ENCODE data around the gene PARP14.
"Not testable (repeated sequence)": the region's sequence is repeated elsewhere in the genome, so short reads cannot be mapped to it uniquely, and the experiment has no call there.

Gene PARP14, protein sequence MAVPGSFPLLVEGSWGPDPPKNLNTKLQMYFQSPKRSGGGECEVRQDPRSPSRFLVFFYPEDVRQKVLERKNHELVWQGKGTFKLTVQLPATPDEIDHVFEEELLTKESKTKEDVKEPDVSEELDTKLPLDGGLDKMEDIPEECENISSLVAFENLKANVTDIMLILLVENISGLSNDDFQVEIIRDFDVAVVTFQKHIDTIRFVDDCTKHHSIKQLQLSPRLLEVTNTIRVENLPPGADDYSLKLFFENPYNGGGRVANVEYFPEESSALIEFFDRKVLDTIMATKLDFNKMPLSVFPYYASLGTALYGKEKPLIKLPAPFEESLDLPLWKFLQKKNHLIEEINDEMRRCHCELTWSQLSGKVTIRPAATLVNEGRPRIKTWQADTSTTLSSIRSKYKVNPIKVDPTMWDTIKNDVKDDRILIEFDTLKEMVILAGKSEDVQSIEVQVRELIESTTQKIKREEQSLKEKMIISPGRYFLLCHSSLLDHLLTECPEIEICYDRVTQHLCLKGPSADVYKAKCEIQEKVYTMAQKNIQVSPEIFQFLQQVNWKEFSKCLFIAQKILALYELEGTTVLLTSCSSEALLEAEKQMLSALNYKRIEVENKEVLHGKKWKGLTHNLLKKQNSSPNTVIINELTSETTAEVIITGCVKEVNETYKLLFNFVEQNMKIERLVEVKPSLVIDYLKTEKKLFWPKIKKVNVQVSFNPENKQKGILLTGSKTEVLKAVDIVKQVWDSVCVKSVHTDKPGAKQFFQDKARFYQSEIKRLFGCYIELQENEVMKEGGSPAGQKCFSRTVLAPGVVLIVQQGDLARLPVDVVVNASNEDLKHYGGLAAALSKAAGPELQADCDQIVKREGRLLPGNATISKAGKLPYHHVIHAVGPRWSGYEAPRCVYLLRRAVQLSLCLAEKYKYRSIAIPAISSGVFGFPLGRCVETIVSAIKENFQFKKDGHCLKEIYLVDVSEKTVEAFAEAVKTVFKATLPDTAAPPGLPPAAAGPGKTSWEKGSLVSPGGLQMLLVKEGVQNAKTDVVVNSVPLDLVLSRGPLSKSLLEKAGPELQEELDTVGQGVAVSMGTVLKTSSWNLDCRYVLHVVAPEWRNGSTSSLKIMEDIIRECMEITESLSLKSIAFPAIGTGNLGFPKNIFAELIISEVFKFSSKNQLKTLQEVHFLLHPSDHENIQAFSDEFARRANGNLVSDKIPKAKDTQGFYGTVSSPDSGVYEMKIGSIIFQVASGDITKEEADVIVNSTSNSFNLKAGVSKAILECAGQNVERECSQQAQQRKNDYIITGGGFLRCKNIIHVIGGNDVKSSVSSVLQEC (N-terminal part only)

DNA sequence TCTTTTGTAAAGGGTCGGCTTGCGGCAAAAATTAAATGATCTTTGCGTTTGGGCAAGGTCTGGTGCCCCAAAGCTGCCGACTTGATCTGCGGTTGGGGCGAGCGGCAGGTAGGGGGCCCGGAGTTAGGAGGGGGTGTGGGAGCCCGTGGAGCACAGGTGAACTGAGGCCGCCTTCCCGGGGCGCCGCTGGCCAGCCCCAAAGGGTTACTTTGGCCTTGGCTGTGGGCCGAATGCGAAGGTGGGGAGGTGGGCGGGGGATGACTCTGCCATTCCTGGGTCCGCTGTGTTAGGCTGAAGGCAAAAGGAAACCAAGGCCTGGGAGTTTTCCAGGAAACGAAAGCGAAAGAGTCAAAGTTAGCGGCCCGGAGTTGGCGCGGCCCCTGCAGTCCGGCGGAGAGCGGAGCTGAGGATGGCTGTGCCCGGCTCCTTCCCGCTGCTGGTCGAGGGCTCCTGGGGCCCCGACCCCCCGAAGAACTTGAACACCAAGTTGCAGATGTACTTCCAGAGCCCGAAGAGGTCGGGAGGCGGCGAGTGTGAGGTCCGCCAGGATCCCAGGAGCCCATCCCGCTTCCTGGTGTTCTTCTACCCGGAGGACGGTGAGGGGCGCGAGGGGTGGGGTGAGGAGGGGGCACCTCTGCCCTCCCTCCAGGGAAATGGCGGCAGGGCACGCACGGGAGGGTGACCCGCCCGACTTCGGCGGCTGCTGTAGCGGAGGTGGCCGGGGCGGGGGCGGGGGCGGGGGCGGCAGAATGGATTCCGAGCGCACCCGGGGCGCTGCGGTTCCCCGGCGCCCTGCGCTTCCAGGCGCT, at the start of gene PARP14:
Gene PARP14, plus strand, starts transcription at position 365 of the 809 bp plus-strand sequence. Its CDS starts 45 bp downstream, at position 410.
- peak in 2 of 4 experiments; percentile 33 to 45 for DNase-seq (ENCODE audit: low read depth in 4 of 4, low spot score in 1 of 4)

DNA sequence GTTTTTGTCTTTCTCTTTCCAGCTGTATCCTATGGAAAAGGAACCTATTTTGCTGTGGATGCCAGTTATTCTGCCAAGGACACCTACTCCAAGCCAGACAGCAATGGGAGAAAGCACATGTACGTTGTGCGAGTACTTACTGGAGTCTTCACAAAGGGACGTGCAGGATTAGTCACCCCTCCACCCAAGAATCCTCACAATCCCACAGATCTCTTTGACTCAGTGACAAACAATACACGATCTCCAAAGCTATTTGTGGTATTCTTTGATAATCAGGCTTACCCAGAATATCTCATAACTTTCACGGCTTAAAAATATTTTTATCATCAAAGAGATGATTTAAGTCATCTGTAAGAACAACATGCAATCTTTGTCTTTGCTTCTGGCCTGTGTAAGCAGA, 44.9 kb upstream of the PARP14 start:
- DNase-seq (ENCODE audit: low read depth in 4 of 4, low spot score in 1 of 4), result no peak

DNA sequence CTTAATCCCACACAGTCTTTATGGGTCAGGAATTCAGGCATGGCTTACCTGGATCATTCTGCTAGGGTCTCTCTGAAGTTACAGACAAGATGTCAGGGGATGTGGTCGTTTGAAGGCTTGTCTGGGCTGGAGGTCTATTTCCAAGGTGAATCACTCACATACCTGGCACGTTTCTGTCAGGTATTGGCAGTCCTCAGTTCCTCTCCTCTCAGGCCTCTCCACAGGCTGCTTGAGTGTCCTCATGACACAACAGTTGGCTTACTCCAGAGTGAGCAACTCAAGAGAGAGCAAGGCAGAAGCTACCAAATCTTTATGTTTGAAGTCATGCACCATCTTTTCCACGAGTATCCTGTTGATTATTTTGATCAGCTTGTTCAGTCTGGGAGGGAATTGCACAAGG, 43.9 kb upstream of the PARP14 start:
- DNase-seq (ENCODE audit: low read depth in 4 of 4, low spot score in 1 of 4), result no peak

DNA sequence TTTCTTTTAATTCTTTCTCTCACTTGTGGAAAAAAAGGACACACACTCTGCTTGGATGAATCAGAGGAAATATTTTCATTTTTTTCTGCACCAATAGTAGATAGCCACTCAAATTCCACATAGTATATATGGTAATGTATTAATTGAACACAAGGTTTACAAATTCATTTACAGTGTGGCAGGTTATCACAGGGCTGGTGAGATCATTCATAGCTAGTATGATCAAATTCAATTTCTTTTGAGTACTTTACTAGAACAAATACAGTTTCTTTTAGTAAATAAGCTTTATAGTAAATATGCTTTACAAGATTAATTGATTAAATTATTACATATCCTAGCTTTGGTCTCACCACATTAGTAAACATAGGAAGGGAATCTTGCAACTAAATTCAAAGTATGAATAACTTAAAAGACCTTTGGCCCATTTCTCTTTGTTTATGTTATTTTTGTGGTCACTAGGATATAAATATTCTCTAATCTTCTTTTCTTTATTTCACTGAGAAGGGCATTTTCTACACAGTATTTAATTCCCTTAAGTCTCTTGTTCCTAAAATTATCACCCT, 40.1 kb upstream of the PARP14 start:
- no peak for DNase-seq (ENCODE audit: low read depth in 4 of 4, low spot score in 1 of 4)

DNA sequence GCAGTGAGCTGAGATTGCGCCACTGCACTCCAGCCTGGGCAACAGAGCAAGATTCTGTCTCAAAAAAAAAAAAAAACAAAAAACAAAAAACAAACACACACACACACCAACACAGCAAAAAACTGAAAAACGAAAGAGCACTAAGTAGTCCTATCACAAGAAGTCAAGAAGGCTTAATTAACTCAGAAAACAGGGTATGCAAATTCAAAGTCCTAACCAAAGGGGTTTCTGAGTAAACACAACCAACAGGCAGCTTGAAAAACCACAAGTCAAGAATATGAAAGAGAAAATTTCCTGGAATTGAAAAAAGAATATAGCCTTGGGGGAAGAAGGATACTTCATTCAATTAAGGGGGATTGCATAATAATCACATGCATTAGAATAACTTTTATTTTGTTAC, 37.7 kb upstream of the PARP14 start:
- no peak for DNase-seq (ENCODE audit: low read depth in 4 of 4, low spot score in 1 of 4)

DNA sequence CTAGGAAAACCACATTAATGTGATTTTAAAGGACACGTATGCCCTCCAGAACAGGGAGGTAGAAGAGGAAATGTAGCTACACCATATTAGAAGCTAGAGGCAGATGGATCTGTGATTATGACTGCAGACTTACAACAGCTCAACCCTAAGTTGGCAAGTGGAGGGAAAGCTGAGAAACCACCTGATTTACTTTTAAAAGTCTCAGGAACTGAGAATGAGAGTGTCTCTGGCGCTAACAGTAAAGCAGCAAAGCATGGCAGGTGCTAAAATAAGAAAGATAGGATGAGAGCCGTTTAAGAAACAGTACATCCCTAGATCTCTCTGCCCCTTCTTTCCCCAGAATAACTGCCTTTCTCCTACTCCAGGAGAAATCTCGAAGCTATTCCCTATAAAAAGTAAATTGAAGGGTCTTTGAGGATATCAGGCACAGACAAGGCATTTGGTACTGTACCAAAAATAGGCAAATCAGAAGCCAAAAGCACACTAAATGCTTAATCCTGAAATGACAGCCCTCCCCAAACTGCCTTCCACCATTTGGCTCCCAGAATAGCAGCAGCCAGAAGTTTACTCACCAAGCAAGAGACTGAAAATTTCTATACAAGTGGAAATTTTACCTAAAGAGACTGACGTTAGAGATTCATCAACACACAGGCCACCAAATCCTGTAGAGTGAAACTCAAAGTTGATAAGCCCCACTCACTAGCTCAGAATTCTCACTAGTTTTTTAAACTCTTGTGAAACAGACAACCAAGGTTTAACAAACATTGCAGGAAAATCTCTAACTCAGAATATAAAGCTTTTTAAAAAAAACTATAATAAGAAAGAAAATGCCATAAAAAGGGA, 34.3 kb upstream of the PARP14 start:
- no peak for DNase-seq (ENCODE audit: low read depth in 4 of 4, low spot score in 1 of 4)

DNA sequence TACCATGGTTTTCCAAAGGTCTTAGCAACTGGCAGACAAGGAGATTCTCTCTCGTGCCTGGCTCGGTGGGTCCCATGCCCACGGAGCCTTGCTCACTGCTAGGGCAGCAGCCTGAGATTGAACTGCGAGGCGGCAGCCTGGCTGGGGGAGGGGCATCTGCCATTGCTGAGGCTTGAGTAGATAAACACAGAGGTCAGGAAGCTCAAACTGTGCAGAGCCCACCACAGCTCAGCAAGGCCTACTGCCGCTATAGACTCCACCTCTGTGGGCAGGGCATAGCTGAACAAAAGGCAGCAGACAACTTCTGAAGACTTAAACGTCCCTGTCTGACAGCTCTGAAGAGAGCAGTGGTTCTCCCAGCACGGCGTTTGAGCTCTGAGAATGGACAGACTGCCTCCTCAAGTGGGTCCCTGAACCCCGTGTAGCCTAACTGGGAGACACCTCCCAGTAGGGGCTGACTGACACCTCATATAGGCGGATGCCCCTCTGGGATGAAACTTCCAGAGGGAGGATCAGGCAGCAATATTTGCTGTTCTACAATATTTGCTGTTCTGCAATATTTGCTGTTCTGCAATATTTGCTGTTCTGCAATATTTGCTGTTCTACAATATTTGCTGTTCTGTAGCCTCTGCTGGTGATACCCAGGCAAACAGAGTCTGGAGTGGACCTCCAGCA, 29.3 kb upstream of the PARP14 start:
- DNase-seq (ENCODE audit: low read depth in 4 of 4, low spot score in 1 of 4), result not testable (repeated sequence)

DNA sequence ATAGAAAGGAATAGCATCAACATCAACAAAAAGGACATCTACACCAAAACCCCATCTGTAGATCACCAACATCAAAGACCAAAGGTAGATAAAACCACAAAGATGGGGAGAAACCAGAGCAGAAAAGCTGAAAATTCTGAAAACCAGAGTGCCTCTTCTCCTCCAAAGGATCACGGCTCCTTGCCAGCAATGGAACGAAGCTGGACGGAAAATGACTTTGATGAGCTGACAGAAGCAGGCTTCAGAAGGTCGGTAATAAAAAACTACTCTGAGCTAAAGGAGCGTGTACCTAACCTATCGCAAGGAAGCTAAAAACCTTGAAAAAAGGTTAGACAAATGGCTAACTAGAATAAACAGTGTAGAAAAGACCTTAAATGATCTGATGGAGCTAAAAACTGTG, 28.7 kb upstream of the PARP14 start:
- DNase-seq (ENCODE audit: low read depth in 4 of 4, low spot score in 1 of 4), result not testable (repeated sequence)

DNA sequence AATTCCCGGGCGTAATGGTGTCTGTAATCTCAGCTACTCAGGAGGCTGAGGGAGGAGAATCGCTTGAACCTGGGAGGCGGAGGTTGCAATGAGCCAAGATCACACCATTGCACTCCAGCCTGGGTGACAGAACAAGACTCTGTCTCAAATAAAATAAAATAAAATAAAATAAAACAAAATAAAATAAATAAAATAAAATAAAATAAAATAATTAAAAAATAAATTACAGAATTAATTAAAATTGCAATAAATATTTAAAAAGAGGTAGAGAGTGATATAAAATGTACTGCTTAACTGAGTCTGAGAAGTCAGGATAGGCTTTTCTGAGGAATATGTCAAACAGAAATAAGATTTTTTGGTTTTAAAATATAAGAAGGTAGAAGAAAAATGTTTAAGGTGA, 22.3 kb upstream of the PARP14 start:
- DNase-seq (ENCODE audit: low read depth in 4 of 4, low spot score in 1 of 4), result not testable (repeated sequence)

DNA sequence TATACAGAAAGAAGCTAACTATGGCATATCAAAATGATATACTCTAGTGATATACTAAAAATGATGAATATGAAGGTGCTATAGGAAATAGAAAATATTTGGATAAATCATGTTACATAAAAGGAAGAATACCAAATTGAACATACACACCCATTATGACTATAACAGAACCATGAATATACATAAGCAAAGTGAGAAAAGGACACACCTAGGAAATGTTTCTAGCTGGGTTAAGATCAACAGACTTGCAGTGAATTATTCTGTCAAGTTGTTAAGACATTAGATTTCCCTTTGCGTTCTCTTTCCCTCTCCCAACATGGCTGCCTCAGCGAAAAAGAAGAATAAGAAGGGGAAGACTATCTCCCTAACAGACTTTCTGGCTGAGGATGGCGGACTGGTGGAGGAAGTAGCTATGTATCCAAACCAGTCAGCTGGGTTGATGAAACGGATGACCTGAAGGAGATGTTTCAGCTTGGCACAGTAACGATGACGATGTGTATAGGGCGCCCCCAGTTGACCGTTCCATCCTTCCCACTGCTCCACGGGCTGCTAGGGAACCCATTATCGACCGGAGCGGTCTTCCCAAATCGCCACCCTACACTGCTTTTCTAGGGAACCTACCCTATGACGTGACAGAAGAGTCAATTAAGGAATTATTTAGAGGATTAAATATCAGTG, 20.2 kb upstream of the PARP14 start:
- DNase-seq (ENCODE audit: low read depth in 4 of 4, low spot score in 1 of 4), result no peak

DNA sequence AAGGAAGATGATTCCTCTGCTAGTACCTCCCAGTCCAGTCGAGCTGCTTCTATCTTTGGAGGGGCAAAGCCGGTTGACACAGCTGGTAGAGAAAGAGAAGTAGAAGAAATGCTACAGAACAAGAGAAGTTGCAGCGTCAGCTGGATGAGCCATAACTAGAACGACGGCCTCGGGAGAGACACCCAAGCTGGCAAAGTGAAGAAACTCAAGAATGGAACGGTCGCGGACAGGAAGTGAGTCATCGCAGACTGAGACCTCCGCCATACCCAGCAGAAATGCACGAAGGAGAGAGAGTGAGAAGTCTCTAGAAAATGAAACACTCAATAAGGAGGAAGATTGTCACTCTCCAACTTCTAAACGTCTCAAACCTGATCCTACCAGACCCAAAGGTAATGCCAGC, 19.0 kb upstream of the PARP14 start:
- no peak for DNase-seq (ENCODE audit: low read depth in 4 of 4, low spot score in 1 of 4)

DNA sequence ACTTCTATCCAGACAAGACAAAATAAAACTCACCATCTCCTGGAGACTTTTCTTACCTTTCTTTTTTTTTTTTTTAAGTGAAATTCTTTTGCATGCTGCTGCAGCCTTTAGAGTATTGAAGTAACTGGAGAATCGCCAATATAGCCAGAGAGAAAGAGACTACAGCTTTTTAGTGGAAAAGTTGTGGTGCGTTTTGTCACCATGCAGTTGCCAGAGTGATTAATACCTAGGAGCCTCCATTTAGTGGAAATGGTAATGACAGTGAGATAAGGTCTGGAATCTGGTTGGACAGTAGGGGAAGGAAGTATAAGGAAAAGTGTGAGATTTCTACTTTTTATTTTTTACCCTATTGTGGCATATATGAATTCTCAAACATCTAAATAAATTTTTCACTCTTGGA, 18.1 kb upstream of the PARP14 start:
- no peak for DNase-seq (ENCODE audit: low read depth in 4 of 4, low spot score in 1 of 4)

DNA sequence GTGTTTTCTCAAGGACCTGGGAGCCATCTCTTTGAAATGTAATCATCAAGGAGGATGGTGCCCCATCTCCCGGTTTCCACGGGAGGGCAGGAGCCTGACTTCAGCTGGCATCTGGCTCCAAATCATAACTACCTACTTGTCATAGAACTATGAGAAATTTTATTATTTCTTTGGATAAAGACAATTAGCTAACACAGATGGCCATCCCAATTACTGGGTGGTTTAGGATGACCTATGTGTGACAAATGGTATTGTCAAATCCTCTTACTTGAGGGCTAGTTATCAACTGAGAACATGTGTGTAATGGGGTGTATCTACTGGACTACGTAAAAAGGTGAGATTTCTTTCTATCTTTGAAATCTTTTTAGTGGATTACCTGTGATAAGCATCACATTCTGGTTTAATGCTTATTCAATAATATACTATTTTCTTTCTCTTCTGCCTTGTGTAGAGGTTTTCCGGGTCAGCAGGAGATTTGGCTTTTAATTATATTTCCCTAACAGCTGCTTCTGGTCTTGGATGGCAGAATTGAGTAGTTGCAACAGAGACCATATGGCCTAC, 15.3 kb upstream of the PARP14 start:
- no peak for DNase-seq (ENCODE audit: low read depth in 4 of 4, low spot score in 1 of 4)

DNA sequence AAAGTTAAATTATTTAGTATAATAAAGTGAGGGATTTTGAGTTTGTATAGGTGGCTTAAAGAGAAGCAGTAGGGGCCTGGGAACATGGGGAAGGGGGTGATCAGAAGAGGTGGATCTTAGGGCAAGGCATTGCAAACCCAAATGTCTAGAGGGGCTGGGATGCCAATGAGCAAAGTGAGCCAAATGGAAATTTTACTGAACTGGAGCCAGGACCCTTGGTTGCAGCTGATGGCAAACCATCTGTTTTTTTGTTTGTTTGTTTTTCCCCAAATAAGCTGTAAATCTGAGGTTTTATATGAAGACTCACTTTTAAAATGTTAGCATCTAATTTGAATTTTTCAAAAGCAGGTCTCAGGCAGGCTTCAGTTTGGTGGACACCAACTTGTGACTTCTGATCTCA, 14.8 kb upstream of the PARP14 start:
- no peak for DNase-seq (ENCODE audit: low read depth in 4 of 4, low spot score in 1 of 4)

DNA sequence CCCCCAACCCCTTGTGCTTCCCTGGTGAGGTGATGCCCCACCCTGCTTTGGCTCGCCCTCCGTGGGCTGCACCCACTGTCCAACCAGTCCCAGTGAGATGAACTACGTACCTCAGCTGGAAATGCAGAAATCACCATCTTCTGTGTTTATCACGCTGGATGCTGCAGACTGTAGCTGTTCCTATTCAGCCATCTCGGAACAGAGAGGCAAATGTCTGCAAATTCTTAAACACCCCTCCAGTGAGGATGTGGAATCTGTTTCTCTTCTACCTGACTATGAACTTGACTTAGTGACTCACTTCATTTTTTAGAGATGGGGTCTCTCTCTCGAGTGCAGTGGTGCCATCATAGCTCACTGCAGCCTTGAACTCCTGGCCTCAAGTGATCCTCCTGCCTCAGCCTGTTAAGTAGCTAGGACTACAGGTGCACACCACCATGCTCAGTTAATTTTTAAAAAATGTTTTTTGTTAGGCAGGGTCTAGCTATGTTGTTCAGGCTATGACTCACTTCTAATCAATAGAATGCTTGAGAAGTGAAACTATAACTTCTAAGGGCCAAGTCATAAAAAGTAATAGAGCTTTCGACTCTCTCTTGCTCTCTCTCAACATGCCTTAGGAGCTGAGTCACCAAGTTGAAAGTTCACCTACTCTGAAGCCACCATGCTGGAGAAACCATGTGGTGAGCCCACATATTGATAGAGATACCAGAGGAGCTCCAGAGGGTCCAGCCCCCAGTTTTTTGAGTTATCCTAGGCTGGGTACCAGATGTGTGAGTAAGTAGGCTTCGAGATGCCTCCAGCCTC, 11.5 kb upstream of the PARP14 start:
- no peak for DNase-seq (ENCODE audit: low read depth in 4 of 4, low spot score in 1 of 4)

DNA sequence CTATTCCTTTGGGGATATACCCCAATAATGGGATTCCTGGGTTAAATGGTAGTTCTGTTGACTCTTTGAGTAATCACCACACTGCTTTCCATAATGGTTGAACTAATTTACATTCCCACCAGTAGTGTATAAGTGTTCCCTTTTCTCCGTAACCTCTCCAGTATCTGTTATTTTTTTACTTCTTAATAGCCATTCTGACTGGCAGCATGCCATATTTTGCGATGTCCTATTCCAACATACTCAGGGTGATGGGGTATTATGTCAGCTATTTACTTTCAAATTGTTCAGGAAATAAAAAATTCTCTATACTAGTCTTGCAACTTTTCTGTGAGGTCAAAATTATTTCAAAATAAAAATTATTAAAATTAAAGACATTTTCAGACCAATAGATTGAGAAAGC, 9.1 kb upstream of the PARP14 start:
- no peak for DNase-seq (ENCODE audit: low read depth in 4 of 4, low spot score in 1 of 4)

DNA sequence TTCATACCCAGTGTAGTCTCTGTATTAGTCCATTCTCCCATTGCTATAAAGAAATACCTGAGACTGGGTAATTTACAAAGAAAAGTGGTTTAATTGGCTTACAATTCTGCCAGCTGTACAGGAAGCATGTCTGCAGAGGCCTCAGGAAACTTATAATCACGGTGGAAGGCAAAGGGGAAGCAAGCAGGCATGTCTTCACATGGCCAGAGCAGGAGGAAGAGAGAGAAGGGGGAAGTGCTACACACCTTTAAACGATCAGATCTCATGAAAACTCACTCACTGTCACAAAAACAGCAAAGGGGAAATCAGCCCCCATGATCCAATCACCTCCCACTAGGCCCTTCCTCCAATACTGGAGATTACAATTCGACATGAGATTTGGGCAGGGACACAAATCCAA, 6.3 kb upstream of the PARP14 start:
- no peak for DNase-seq (ENCODE audit: low read depth in 4 of 4, low spot score in 1 of 4)
